Fibroblast of skin of right quadriceps (primary cell): ENCODE data around the gene SBNO2.

ENCODE experiments used
- DNase-seq: peaks from one replicate; pipeline ENCODE4 v3.0.0-alpha.2; 2013

Gene SBNO2

DNA sequence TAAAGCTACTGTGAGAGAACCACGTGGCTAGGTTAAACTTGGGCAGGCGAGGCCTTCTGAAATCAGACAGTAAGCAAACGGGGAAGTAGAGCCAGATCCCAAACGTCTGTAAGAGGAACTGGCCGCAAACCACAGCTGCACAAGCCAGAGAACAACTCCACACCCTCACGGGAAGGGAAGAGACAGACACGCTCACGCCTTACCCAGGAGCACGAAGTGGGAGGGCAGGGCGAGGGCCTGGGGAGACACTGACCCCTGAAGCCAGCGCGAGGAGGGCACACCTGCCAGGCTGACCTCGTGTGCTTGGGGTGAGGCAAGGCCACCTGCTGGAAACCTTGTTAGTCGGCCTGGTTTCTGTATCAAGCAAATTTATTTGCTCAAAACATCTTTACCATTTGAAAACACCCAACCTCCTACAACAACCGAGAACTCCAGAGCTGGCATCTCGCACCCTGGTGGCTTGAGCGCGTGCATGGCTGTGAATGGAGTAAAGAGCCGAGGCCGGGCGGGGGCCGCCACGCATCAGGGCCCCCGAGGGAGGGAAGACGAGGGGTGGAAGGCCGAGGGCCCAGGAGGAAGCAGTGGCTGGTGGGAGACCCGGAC is 86.2 kb downstream of the SBNO2 start:
- DNase-seq: no peak

DNA sequence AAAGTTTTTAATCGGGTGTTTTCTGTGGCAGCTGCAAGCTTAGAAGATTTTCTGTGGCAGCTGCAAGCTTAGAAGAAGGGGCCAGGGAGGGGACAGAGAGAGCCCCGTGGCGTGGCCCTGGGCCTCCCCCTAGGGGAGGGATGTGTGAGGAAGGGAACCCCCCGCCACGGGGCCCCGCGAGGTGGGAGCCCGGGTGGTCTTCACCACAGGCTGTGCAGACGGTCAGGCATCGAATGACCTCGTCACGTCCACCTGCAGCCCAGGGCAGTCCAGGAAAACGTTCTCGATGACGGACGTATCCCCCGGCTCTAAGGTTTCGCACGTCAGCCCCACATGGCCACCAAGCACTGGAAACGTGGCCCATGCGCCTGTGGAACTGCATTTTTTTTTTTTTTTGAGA is 87.5 kb downstream of the SBNO2 start:
- DNase-seq: no peak

DNA sequence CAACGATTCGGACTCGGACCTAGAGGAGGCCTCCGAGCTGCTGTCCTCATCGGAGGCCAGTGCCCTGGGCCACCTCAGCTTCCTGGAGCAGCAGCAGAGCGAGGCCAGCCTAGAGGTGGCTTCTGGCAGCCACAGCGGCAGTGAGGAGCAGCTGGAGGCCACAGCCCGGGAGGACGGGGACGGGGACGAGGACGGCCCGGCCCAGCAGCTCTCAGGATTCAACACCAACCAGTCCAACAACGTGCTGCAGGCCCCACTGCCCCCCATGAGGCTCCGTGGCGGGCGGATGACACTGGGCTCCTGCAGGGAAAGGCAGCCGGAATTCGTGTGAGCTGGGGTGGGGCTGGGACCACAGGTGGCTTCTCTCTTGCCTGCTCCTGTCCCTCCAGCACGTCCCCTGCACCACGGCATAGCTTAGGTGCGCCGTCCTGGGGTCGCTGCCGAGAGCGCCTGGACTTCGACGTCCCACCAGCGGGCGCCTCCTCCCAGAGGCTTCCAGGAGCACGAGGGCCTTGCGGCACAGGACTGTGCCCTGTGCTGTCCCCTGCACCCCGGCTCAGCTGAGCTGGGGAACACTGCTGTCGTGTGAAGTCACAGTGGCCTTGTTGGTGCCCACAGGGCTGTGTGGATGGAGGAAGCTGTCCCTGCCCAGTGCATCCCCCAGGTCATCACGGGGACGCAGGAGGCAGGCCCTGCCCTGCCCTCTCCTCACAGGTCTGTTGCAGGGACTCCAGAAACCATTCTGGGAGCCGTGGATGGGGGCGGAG is 88.2 kb downstream of the SBNO2 start:
- DNase-seq: no peak

DNA sequence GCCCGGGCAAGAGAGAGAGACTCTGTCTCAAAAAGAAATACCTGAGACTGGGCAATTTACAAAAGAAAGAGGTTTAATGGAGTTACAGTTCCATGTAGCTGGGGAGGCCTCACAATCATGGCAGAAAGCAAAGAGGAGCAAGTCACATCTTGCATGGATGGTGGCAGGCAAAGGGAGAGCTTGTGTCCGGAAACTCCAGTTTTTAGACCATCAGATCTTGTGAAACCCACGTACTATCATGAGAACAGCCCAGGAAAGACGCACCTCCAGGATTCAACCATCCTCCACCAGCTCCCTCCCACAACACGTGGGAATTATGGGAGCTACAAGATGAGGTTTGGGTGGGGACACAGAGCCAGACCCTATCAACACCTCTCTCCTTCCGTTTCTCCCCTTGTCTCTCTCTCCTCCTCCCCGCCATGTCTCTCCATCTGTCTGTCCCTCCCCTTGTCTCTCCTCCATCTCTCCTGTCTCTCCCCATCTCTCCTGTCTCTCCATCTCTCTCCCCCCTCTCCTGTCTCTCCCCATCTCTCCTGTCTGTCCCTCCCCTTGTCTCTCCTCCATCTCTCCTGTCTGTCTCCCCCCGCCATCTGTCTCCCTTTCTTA is 88.9 kb downstream of the SBNO2 start:
- DNase-seq: no peak

DNA sequence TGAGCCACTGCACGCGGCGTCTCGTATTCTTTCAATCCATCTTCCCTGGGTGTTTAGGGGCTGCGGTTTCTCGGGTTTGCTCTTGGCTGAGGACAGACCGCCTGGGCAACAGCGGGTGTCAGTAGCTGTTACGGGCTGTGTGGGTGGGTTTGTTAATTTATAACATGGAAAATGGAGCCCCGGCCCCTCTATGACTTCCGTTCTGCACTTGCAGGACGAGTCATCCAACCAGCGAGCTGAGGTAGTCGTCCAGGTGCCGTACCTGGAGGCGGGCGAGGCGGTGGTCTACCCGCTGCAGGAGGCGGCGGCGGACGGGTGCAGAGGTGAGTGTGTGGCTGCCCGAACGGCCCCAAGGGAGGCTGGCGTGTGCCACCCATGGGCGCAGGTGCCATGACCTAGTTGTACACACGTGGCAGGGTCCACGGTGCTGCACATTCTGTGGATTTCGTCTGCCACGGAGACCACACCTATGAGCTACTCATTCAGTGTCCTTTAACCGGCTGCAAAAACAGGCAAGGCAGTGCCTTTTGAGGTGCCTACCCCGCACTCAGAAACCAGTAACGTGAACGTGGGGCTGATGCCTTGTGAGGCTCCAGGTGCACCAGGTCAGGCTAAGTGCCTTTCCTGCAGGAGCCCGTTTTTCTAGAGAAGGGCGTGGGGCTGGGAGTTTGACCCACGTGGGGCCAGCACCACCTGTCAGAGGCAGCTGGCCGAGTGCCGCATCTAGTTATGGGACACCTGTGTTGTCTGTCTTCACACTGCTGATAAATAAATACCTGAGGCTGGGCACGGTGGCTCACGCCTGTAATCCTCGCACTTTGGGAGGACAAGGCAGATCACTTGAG is 89.8 kb downstream of the SBNO2 start:
- no peak for DNase-seq

DNA sequence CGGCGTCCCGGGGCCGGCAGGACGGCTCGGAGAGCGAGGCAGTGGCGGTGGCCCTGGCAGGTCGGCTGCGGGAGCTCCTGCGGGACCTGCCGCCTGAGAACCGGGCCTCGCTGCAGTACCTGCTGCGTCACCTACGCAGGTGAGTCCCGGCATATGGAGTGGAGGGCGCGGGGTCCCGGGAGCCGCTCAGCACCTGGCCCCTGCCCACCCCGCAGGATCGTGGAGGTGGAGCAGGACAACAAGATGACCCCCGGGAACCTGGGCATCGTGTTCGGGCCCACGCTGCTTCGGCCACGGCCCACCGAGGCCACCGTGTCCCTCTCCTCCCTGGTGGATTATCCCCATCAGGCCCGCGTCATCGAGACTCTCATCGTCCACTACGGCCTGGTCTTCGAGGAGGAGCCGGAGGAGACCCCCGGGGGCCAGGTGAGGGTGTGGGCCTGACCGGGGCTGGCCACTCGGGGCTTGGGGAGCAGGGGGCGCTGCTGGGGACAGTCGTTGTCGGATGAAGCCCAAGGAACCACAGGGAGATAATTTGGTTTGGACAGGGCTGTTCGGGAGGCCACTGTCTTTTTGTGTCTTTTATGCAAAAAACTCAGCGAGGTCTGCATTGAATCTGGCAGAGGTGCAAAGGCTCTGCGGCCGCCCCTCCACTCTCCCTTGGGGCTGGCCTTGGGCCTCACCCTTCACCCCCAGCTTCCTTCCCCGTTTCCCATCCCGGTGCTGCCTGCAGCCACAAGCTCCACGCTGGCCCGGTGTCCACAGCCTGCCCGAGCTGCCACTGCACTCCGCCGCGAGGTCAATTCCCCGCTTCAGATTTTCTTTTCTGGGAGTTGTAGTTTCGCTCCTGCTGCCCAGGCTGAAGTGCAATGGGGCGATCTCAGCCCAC is 90.9 kb downstream of the SBNO2 start:
- no peak for DNase-seq

DNA sequence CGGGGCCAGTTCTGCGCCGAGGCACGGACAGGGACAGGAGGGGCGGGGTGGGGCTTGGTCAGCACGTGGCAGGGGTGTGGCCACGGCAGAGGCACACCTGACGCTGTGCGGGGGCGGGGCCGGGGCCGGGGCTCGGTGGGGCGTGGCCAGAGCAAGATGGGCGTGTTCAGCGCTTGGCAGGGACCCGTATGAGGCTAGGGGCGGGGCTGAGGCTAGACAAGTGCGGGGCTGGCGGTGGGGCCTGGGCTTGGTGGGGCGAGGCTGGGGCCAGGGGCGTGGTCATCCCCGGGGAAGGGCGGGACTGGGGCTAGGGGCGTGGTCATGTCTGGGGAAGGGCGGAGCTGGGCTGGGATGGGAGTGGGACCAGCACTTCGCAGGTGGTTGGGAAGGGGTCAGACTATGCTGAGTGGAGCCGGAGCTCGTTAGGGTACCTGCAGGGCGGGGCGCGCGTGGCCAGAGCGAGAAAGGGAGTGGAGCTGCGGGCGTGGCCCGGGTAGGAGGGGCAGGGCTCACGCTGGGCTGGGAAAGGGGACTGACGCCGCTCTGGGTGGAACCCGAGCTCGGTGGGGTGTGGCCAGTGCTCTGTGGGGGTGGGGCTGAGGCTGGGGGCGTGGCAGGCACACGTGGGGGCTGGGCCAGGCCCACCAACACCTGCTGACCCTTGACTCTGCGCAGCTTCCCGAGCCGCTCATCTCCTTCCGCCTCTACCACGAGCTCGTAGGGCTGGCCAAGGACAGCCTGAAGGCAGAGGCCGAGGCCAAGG is 91.7 kb downstream of the SBNO2 start:
- no peak for DNase-seq

DNA sequence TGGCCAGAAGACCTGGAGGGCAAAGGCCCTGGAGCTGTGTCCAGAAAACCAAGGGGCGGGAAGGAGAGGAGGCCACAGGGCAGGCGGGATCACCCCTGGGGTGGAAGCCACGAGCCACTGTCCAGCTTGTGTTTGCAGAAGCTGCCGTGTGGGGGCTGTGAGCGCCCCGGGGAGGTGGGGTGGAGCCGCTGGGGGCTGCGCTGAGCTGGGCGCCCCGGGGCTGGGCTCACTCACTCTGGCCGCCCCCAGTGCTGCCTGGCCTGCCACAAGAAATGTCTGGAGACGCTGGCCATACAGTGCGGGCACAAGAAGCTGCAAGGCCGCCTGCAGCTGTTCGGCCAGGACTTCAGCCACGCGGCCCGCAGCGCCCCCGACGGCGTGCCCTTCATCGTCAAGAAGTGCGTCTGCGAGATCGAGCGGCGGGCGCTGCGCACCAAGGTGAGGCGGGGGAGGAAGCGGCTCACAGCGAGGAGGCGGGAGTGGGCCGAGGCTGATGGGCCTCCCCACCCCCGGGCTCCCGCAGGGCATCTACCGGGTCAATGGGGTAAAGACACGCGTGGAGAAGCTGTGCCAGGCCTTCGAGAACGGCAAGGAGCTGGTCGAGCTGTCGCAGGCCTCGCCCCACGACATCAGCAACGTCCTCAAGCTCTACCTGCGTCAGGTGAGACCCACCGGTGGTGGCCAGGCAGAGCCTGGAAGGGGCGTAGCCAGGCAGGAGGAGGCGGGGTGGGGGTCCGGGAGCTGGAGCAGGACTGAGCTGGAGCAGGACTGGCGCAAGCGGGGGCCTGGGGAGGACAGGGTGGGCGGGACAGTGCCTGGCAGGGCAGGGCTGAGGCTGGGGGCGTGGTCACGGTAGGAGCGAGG is 92.5 kb downstream of the SBNO2 start:
- DNase-seq: no peak

DNA sequence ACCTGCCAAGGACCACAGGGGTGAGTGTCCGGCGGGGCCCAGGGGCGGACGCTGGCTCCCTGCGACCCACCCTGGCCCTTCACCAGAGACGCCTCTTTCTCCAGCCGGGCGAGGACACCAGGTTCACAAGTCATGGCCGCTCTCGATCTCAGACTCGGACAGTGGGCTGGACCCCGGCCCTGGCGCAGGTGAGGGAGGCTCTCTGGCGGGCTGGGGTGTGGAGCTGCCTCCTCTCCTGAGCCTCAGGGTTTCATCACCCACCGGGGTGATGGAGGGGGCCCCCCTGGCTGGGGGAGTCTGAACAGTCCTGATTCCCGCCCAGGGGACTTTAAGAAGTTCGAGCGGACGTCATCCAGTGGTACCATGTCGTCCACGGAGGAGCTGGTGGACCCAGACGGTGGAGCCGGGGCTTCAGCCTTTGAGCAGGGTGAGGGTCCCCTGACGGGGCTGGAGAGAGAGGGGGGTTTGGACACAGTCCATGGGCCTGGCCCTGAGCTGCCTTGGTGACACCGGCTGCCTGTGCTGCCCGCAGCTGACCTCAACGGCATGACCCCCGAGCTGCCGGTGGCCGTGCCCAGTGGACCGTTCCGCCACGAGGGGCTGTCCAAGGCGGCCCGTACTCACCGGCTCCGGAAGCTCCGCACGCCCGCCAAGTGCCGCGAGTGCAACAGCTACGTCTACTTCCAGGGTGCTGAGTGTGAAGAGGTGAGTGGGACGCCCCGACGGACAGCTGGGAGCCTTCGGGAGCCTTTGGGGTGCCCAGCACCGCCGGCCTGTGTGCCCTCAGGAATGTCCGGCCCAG is 93.5 kb downstream of the SBNO2 start:
- DNase-seq: no peak

DNA sequence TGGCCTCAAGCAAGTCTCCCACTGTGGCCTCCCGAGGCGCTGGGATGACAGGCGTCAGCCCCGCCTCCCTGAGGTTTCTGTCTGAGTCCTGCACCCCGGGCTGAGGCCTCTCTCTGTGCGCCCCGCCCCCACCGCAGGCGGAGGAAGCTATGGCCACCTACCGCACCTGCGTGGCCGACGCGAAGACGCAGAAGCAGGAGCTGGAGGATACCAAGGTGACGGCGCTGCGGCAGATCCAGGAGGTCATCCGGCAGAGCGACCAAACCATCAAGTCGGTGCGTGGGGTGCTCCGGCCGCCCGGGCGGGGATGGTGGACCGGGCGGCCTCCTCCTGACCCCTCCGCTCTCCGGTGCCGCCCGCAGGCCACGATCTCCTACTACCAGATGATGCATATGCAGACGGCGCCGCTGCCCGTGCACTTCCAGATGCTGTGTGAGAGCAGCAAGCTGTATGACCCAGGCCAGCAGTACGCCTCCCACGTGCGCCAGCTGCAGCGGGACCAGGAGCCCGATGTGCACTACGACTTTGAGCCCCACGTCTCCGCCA is 94.4 kb downstream of the SBNO2 start:
- DNase-seq: no peak

DNA sequence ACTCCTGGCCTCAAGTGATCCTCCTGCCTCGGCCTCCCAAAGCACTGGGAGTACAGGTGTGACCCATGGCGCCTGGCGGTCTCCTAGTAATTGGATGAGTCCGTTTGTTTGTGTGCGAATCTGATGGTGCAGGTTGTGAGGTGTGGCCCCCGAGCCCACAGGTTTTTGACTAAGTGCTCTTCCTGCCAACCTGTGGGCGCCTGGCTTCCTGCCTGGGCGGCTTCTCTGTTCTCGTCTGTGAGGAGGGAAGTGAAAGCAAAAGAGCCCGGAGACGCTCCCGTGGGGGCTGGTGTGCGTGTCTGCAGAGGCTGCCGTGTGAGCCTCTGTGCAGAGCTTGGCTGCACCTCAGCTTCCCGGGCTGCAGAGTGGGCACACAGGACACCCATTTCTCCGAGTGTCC is 97.1 kb downstream of the SBNO2 start:
- no peak for DNase-seq

DNA sequence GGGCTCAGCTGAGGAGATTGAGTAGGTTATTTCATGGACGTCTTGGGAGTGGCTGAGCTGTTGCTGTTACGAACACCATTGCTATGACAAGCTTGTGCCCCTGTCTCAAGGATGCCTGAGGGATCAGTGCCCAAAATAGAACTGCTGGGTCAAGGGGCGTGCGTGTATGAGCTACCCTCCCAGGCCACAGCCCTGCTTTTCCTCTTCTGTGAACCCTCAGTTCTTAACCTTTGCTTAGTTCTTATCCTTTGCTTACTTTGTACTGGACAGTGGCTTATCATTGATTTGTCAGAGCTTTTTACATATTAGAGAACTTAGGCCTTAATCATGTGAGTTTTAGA is 98.1 kb downstream of the SBNO2 start:
- DNase-seq: no peak

DNA sequence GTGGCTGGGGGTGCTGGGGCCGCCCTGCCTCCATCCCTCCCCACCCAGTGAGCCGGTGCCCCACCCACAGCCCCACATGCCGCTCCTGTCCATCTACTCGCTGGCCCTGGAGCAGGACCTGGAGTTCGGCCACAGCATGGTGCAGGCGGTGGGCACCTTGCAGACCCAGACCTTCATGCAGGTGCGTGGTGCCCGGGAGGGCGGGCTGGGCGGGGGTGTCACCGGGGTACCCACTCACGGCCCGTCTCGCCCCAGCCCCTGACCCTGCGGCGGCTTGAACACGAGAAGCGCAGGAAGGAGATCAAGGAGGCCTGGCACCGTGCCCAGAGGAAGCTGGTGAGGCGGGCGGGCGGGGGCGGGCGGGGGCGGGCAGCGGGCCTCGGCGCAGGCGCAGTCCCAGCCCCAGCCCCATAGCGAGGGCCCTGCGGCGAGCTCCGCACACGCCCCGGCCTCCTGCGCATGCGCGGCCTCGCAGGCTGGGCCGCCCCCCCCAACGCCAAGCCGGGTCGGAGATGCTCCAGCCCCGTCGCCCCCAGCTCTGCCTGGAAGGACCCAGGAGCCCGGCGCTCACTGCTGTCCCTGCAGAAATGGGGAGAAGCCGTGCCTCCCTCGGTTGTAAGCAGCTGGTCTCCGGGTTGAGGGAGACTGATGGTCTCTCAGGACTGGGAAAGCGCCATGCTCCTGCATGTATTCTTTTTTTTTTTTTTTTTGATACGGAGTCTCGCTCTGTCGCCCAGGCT is 99.4 kb downstream of the SBNO2 start:
- no peak for DNase-seq

DNA sequence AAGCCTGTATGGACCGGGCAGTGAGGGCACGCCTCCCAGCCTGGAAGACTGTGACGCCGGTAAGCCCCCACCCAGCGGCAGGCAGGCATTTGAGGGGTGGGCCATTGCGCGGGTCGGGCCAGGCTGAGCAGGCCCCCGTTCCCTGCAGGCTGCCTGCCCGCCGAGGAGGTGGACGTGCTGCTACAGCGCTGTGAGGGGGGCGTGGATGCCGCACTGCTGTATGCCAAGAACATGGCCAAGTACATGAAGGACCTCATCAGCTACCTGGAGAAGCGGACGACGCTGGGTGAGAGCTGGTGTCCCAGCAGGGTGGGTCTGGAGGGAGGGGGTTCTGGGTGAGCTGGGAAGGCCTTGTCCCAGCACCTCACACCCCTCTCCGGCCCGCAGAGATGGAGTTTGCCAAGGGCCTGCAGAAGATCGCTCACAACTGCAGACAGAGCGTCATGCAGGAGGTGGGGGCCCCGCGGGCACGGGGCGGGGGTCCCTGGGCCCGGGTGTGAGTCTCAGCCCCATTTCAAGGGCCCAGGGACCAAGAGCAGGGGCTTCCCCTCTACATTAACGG is 100.0 kb downstream of the SBNO2 start:
- DNase-seq: no peak

DNA sequence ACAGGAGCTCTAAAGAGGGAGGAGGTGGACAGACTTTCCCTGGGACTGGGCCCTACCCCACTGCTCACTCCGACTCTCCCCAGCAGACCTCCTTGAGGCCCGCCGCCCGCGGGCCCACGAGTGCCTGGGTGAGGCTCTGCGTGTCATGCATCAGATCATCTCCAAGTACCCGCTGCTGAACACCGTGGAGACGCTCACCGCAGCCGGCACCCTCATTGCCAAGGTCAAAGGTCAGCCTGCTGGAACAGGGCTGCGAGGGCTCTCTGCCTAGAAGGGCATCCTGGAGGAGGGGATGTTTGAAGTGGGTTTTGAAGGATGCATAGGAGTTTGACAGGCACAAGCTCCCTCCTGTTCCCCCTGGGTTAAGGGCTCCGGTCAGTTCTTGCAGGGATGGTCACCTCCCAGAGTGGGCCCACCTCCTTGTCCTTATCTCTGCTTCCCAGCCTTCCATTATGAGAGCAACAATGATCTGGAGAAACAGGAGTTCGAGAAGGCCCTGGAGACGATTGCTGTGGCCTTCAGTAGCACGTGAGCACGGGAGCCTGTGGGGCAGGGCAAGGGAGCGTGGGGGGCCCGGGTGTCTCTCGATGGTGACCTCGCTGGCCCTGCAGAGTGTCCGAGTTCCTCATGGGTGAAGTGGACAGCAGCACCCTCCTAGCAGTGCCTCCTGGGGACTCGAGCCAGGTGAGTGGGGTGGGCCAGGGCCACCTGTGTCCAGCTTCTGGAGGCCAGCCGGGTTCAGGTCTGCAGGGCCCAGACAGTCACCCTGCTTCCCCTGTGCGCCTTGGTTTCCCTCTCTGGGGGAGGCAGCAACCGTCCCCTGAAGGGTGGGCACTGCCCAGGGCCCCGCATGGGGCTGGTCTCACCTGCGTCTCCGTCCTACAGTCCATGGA is 100.8 kb downstream of the SBNO2 start:
- no peak for DNase-seq

DNA sequence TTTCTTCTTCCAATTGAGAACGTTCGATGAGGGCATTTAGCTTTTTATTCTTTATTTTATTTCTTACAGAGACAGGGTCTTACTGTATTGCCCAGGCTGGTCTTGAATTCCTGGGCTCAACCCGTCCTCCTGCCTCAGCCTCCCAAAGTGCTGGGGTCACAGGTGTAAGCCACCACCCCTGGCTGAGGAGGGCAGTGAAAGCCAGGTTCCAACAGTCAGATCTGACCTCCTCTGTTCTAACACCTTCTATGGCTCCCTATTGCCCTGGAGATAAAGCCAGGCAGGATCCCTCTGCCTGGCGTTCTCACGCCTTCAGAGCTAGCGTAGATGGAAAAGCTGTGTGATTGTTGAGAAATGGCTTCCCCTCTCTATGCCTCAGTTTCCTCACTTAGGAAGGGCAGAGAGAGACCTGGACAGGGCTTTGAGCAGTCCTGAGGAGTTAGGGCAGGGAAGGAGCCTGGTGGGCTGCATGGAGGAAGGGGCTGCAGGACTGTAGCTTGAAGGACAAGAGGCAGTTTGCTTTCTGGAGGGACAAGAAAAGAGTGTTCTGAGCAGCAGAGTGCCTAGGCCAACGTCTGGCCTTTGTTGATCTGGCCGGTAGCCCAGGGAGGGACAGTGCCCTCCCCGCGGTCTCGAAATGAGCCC is 101.6 kb downstream of the SBNO2 start:
- DNase-seq: no peak
